Gastroesophageal sphincter (tissue), 4 donors: ENCODE data around the gene ABL2. TPM values are rescaled to one million over a fixed set of nuclear protein-coding genes. Genes with fewer than 3 reads are reported as not detected.

Source experiments
- ATAC-seq: fragments of 150-250 bp; one replicate; pipeline ENCODE4 v1.9.1; 2016; ENCODE audit warnings: mild to moderate bottlenecking, moderate library complexity
- H3K27ac ChIP-seq, 4 donors: fragments of 200-600 bp; sonication (generic) in 3 of 4; 1 replicate in 3 of 4; 2 replicates in 1 of 4; pipeline ENCODE4 v1.5.1; 2016 to 2019
- H3K27me3 ChIP-seq: fragments of 200-600 bp; sonication (generic); one replicate; pipeline ENCODE4 v1.5.1; 2019
- H3K36me3 ChIP-seq, 2 donors: fragments of 200-600 bp; sonication (generic); one replicate each; pipeline ENCODE4 v1.5.1; 2019; ENCODE audit warnings: control low read depth in 1 of 2
- H3K4me1 ChIP-seq, 3 donors: fragments of 200-600 bp; sonication (generic); 1 replicate in 2 of 3; 2 replicates in 1 of 3; pipeline ENCODE4 v1.5.1; 2016 to 2019; ENCODE audit warnings: control low read depth in 2 of 3
- H3K4me3 ChIP-seq, 2 donors: fragments of 200-600 bp; sonication (generic); one replicate each; pipeline ENCODE4 v1.5.1; 2019; ENCODE audit warnings: mild to moderate bottlenecking in 1 of 2, moderate library complexity in 1 of 2
- H3K9me3 ChIP-seq, 3 donors: fragments of 200-600 bp; sonication (generic); one replicate each; pipeline ENCODE4 v1.5.1; 2017 to 2019; ENCODE audit warnings: control low read depth in 2 of 3
- CTCF ChIP-seq, 4 experiments: fragments of 200-600 bp in 2 of 4; fragments of 450-650 bp in 2 of 4; sonication (generic) in 1 of 4; IDR thresholded peaks; one replicate each; pipeline ENCODE4 v1.5.1; 2017 to 2019; ENCODE audit warnings: antibody characterized with exemption in 4 of 4, mild to moderate bottlenecking in 2 of 4, moderate library complexity in 2 of 4
- EP300 ChIP-seq: sonication (generic); formaldehyde crosslinking; IDR thresholded peaks from one replicate; pipeline ENCODE4 v1.6.1; 2017; ENCODE audit warnings: antibody characterized with exemption, mild to moderate bottlenecking
- POLR2A ChIP-seq, 2 donors: fragments of 450-650 bp; IDR thresholded peaks; one replicate each; pipeline ENCODE4 v1.6.1; 2017; ENCODE audit warnings: antibody characterized with exemption in 2 of 2, mild to moderate bottlenecking in 2 of 2, moderate library complexity in 1 of 2
- POLR2AphosphoS5 ChIP-seq: sonication (generic); formaldehyde crosslinking; IDR thresholded peaks from one replicate; pipeline ENCODE4 v1.6.1; 2017; ENCODE audit warnings: antibody characterized with exemption
- WGBS, 2 donors: methylation state at CpG; one replicate each; pipeline ENCODE4 v1.1.5; 2018; ENCODE audit warnings: low coverage in 1 of 2; 5-methylcytosine and 5-hydroxymethylcytosine counted together
- total RNA-seq, 4 donors: library from RNA; depleted of rRNA; stranded (reverse); fragments of >200 nt; gene quantifications; one replicate each; pipeline ENCODE4 v1.1.0, GENCODE V29; 2016

Gene ABL2
- total RNA-seq, 4 donors from 2014 or later: 11.8 to 22.2 (median 17.2) TPM

DNA sequence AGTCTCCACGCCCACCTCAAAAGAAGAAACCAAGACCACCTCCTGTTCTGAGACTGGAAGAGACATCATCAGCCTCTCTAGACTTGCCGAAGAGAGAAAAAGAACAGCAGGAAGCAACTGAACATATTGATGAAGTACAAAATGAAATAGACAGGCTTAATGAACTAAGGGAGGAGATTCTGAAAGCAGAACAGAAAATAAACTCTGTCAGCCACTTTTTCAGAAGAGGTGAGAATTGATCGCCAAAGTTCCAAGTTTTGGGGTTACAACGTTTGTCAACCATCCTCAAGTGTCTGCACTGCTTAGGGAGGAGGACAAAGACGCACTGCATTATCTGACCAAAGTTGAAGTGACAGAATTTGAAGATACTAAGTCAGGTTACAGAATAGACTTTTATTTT is 45.6 kb downstream of the ABL2 start:
- no peaks in the 10 kb centered on the region for H3K27me3 ChIP-seq
- H3K36me3 ChIP-seq: no peaks in the 10 kb centered on the region
- no peak overlapping the region for H3K27ac ChIP-seq
- ATAC-seq: no peak
- 89% methylated on average over 4 to 5 of the region's 5 CpGs for WGBS, 2 donors
- H3K4me1 ChIP-seq: peaks cover 0 to 12% (median 5%) of the 10 kb centered on the region in 3 donors
- H3K9me3 ChIP-seq: no peaks in the 10 kb centered on the region
- no peak overlapping the region for H3K4me3 ChIP-seq
- TF ChIP-seq POLR2A (IDR thresholded peaks at IDR 0.05) (no peak), EP300 (no peak), POLR2AphosphoS5 (no peak), CTCF (IDR thresholded peaks at IDR 0.05) (no peak)

- WGBS, 2 donors: 11 to 22% methylated on average over 1 of the region's 1 CpG
- Histone ChIP-seq H3K4me1 (peaks cover 10 to 53% (median 27%) of the 10 kb centered on the region in 3 donors), H3K4me3 (no peak overlapping the region), H3K36me3 (no peaks in the 10 kb centered on the region), H3K27ac (peak overlapping the region in 1 of 4 donors; percentile 35), H3K27me3 (no peaks in the 10 kb centered on the region), H3K9me3 (no peaks in the 10 kb centered on the region)
- no peak for ATAC-seq
- no peak for TF ChIP-seq CTCF (IDR thresholded peaks at IDR 0.05)
- no peak for TF ChIP-seq POLR2AphosphoS5
- TF ChIP-seq POLR2A (IDR thresholded peaks at IDR 0.05): no peak
- no peak for TF ChIP-seq EP300
Observed at GRCh38 chr1:179178950-179179349, 50.5 kb downstream of the ABL2 start.

GRCh38 chr1:179178183-179178582 is 51.3 kb downstream of the ABL2 start:
- Histone ChIP-seq H3K4me3 (no peak overlapping the region), H3K27me3 (no peaks in the 10 kb centered on the region), H3K36me3 (no peaks in the 10 kb centered on the region), H3K27ac (peak overlapping the region in 1 of 4 donors; percentile 35), H3K9me3 (no peaks in the 10 kb centered on the region), H3K4me1 (peaks cover 10 to 53% (median 27%) of the 10 kb centered on the region in 3 donors)
- no peak for ATAC-seq
- 20 to 65% methylated on average over 1 to 4 of the region's 4 CpGs for WGBS, 2 donors
- TF ChIP-seq EP300 (no peak), POLR2AphosphoS5 (no peak), POLR2A (IDR thresholded peaks at IDR 0.05) (no peak), CTCF (IDR thresholded peaks at IDR 0.05) (no peak)

GRCh38 chr1:179177615-179178014 is 51.9 kb downstream of the ABL2 start:
- TF ChIP-seq EP300 (no peak), POLR2A (IDR thresholded peaks at IDR 0.05) (no peak), POLR2AphosphoS5 (no peak), CTCF (IDR thresholded peaks at IDR 0.05) (no peak)
- WGBS, 2 donors: 81 to 90% methylated on average over 2 of the region's 2 CpGs
- peaks cover 10 to 53% (median 27%) of the 10 kb centered on the region in 3 donors for H3K4me1 ChIP-seq
- no peaks in the 10 kb centered on the region for H3K27me3 ChIP-seq
- no peaks in the 10 kb centered on the region for H3K36me3 ChIP-seq
- peak overlapping the region in 1 of 4 donors; percentile 37 for H3K27ac ChIP-seq
- no peaks in the 10 kb centered on the region for H3K9me3 ChIP-seq
- no peak overlapping the region for H3K4me3 ChIP-seq
- no peak for ATAC-seq

GRCh38 chr1:179177182-179177581 is 52.3 kb downstream of the ABL2 start:
- Histone ChIP-seq H3K9me3 (no peaks in the 10 kb centered on the region), H3K27ac (peak overlapping the region in 3 of 4 donors; percentile 22 to 37 (median 37)), H3K4me1 (peaks cover 10 to 53% (median 27%) of the 10 kb centered on the region in 3 donors), H3K36me3 (no peaks in the 10 kb centered on the region), H3K4me3 (no peak overlapping the region), H3K27me3 (no peaks in the 10 kb centered on the region)
- 28 to 32% methylated on average over 2 of the region's 2 CpGs for WGBS, 2 donors
- ATAC-seq: no peak
- peak; percentile 65 for TF ChIP-seq POLR2AphosphoS5
- TF ChIP-seq CTCF (IDR thresholded peaks at IDR 0.05): no peak
